GM18505 (cell line): Measurements from ENCODE around the gene LAYN.

Experiments
- ATAC-seq: cut with Tn5 transposase; IDR thresholded peaks from one replicate; pipeline ENCODE4 v1.9.1; 2021; ENCODE audit not compliant: unreplicated experiment
- POLR2A ChIP-seq: IDR thresholded peaks from 4 replicates; pipeline ENCODE4 v1.6.1; 2011; ENCODE audit warnings: borderline replicate concordance; ENCODE audit not compliant: insufficient read depth, insufficient read length; ENCODE audit errors: extremely low read depth

The LAYN gene

DNA sequence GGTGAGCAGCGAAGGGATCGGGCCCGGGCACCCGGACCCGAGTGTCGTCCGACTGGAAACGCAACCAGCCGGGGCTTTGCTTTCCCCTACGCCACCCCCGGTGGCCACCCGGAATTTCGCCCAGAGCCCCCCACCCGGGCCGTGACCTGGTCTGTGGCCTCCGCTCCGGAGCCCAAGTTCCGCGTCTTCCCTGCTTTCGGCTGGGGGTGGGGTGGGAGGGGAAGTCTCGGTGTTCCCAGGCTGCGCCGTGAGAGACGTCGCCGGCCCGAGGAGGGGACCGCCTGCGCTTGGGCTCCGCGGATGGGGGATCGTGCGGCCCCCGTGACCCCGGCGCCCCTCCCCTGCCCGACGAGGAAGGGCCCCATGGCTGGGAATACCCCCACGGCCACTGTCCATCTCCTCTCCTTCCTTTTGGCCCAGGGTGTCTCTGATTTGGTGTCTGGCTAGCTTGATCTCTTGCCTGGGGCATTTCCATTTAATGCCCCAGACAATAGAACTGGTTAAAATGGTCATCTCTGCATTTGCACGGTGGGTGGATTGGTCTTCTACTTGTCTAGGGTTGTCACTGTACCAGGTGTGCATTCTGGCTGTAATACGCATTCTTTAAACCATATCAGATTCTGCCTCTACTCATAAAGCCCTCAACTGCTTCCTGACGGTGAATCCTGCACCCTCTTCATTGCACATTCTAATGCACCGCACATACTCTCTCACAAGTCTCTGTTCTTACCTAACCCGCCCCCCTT is 62.5 kb downstream of the LAYN start:
- TF ChIP-seq POLR2A: no peak
- ATAC-seq: no peak

DNA sequence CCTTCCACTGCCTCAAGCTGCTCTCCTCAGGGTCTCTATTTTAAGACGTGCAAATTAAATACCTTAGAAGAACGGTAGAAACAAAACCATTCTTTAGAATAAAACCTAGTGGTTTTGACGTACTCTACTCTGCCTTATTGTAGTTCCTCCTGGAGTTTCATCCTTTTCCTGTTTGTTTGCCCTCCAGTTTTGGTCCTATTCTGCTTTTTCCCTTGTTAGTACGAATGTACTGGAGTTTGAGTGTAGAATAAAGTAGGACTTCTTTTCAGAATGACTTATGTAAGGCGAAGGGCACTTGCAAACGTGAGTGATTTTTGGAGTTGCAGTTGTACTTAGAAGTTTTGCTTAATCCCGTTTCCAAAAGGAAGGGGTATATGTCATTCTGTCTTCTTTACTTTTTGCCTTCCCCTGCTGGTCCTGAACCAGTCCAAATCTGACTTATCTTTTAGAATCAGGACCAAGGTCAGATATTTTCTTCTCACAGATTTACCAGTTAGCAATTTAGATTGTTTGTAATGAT is 63.2 kb downstream of the LAYN start:
- no peak for TF ChIP-seq POLR2A
- ATAC-seq: no peak

- TF ChIP-seq POLR2A: no peak
- no peak for ATAC-seq
Measured at GRCh38 chr11:111604392-111605009, 64.0 kb downstream of the LAYN start.

DNA sequence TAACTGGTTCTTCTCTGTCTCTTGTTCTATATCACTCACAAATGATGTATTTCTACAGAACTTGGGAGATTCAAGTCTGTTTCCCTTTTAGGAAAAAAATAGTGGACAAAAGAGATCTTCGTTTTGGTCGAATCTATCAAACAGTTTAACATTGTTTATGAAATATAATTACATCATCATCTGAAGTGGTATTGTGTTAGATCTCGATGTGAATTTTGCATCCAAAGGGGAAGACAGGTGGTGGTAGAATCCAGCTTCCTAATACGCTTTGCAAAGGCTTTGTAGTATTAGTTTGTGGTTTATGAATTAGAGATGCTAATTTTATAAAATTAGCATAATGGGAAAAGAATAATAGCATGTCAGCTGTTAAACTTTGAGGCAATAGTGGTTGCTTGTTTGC is 65.2 kb downstream of the LAYN start:
- no peak for TF ChIP-seq POLR2A
- ATAC-seq: no peak

- TF ChIP-seq POLR2A: no peak
- no peak for ATAC-seq
Measured at GRCh38 chr11:111606986-111607385, 66.5 kb downstream of the LAYN start.

DNA sequence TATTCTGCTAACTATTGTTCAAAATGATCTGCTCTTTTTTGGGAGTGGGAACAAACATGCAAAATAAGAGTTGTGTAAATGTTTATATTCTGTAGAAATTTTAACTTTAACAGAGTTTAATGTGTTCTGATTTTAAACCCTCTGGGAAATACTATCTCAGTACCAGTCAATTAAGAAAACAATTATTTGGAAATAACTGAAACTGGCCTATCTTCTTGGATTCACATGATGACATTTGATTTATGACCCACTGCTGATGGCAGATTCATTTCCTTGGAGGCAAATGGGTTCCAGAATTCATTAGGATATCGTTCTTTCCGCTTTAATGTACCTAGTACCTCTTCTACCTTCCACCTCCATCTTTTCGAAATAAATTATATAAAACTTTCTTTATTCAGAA is 67.2 kb downstream of the LAYN start:
- no peak for TF ChIP-seq POLR2A
- no peak for ATAC-seq
